Neuronal stem cell (in vitro differentiated cells): ENCODE data around the gene PRKN.

Experiments
- DNase-seq: peaks from one replicate; pipeline ENCODE4 v3.0.0-alpha.2; 2013; ENCODE audit warnings: low spot score
- H2AFZ ChIP-seq: one replicate; pipeline ENCODE4 v1.6.1; 2013; ENCODE audit warnings: mild to moderate bottlenecking, low read length, inconsistent platforms
- H2AK5ac ChIP-seq: 2 replicates; pipeline ENCODE4 v1.6.1; 2013; ENCODE audit warnings: low read depth, mild to moderate bottlenecking, inconsistent platforms, low read length, moderate library complexity, mixed read lengths
- H2BK120ac ChIP-seq: 2 replicates; pipeline ENCODE4 v1.6.1; 2013; ENCODE audit warnings: low read depth, mild to moderate bottlenecking, inconsistent platforms, low read length, moderate library complexity, mixed read lengths
- H2BK12ac ChIP-seq: one replicate; pipeline ENCODE4 v1.6.1; 2013; ENCODE audit warnings: low read length, inconsistent platforms
- H2BK15ac ChIP-seq: 2 replicates; pipeline ENCODE4 v1.6.1; 2013; ENCODE audit warnings: mild to moderate bottlenecking, low read length, inconsistent platforms, mixed read lengths
- H2BK5ac ChIP-seq: one replicate; pipeline ENCODE4 v1.6.1; 2013; ENCODE audit warnings: inconsistent platforms, mild to moderate bottlenecking, low read length, moderate library complexity
- H3K14ac ChIP-seq: one replicate; pipeline ENCODE4 v1.6.1; 2013; ENCODE audit warnings: low read length, inconsistent platforms
- H3K18ac ChIP-seq: 2 replicates; pipeline ENCODE4 v1.6.1; 2013; ENCODE audit warnings: low read length, inconsistent platforms
- H3K23ac ChIP-seq: 2 replicates; pipeline ENCODE4 v1.6.1; 2013; ENCODE audit warnings: low read depth, mild to moderate bottlenecking, mixed read lengths, low read length, inconsistent platforms; ENCODE audit not compliant: poor library complexity
- H3K27ac ChIP-seq: replicated peaks from 3 replicates; pipeline ENCODE4 v1.5.1; 2013; ENCODE audit warnings: low read length, inconsistent platforms
- H3K27me3 ChIP-seq, 3 experiments: 2 replicates each; pipeline ENCODE4 v1.6.1; 2013; ENCODE audit warnings: low read length in 3 of 3, mild to moderate bottlenecking in 2 of 3, inconsistent platforms in 1 of 3, low read depth in 1 of 3, mixed read lengths in 1 of 3, moderate library complexity in 1 of 3; ENCODE audit not compliant: control insufficient read depth in 3 of 3, insufficient read depth in 3 of 3
- H3K36me3 ChIP-seq, 2 donors: replicated peaks in 1 of 2; 2 replicates each; pipeline ENCODE4 v1.6.1; 2013; ENCODE audit warnings: low read length in 2 of 2; ENCODE audit not compliant: control insufficient read depth in 2 of 2, insufficient read depth in 2 of 2
- H3K4ac ChIP-seq: 2 replicates; pipeline ENCODE4 v1.6.1; 2013; ENCODE audit warnings: inconsistent platforms, mild to moderate bottlenecking, low read length, moderate library complexity
- H3K4me1 ChIP-seq, 2 donors: 1 replicate in 1 of 2; 2 replicates in 1 of 2; pipeline ENCODE4 v1.6.1; 2013; ENCODE audit warnings: low read length in 2 of 2, low read depth in 1 of 2; ENCODE audit not compliant: control insufficient read depth in 2 of 2, insufficient read depth in 1 of 2
- H3K4me2 ChIP-seq: one replicate; pipeline ENCODE4 v1.6.1; 2013; ENCODE audit warnings: mild to moderate bottlenecking, low read length, inconsistent platforms; ENCODE audit not compliant: insufficient read depth, poor library complexity, severe bottlenecking
- H3K4me3 ChIP-seq, 2 donors: 2 replicates each; pipeline ENCODE4 v1.5.1; 2013; ENCODE audit warnings: low read length in 2 of 2, mild to moderate bottlenecking in 2 of 2, inconsistent platforms in 1 of 2, moderate library complexity in 1 of 2
- H3K79me1 ChIP-seq: one replicate; pipeline ENCODE4 v1.6.1; 2013; ENCODE audit warnings: low read depth, mild to moderate bottlenecking, inconsistent platforms, low read length, moderate library complexity
- H3K9ac ChIP-seq: one replicate; pipeline ENCODE4 v1.6.1; 2013; ENCODE audit warnings: mild to moderate bottlenecking, low read depth, low read length, inconsistent platforms; ENCODE audit not compliant: poor library complexity
- H3K9me3 ChIP-seq, 2 donors: replicated peaks in 1 of 2; 2 replicates each; pipeline versions ENCODE3 to v1.6.1; 2013; ENCODE audit warnings: low read length in 2 of 2, mild to moderate bottlenecking in 2 of 2, inconsistent platforms in 1 of 2, low read depth in 1 of 2, mixed read lengths in 1 of 2, moderate library complexity in 1 of 2; ENCODE audit not compliant: control insufficient read depth in 2 of 2, insufficient read depth in 1 of 2
- H4K8ac ChIP-seq: one replicate; pipeline ENCODE4 v1.6.1; 2013; ENCODE audit warnings: low read depth, mild to moderate bottlenecking, inconsistent platforms, low read length, moderate library complexity
- H4K91ac ChIP-seq: one replicate; pipeline ENCODE4 v1.6.1; 2013; ENCODE audit warnings: low read length, low read depth, mild to moderate bottlenecking, inconsistent platforms; ENCODE audit not compliant: poor library complexity
- WGBS, 2 donors: extraction: QIAGEN DNeasy Blood & Tissue Kit; methylation state at CpG; one replicate each; pipeline ENCODE4 v1.1.7; 2013; ENCODE audit warnings: missing lambda C conversion rate in 2 of 2, mixed read lengths in 1 of 2; ENCODE audit not compliant: insufficient read length in 2 of 2, insufficient replicate concordance in 1 of 2; ENCODE audit errors: extremely low coverage in 2 of 2; 5-methylcytosine and 5-hydroxymethylcytosine counted together

PRKN gene

DNA sequence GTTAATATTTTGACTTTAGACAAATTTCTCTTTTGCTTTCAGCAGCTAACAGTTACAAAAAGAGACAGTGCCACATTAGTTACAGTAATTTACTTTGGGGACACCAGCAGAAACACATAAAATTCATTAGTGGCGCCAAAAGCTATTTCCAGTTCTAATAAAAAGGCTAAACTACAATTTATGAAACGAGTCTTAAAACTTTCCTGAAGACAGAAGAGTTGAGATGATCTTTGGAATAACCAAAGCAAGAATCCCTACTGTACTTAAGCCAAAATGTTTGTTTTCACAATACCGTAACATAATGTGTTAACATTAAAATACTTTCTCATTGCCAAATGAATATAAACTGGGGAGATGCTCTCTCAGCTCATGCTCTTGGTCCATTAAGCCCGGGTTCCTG, 1103.5 kb downstream of the PRKN start:
- Histone ChIP-seq H2BK12ac (no peak overlapping the region), H3K9ac (no peak overlapping the region), H4K8ac (no peak overlapping the region), H3K27ac (no peak overlapping the region), H3K4me1 (no peaks in the 10 kb centered on the region), H2BK15ac (no peak overlapping the region), H3K4ac (no peak overlapping the region), H3K79me1 (no peaks in the 10 kb centered on the region), H2AFZ (no peak overlapping the region), H3K14ac (no peak overlapping the region), H2BK5ac (no peak overlapping the region), H3K27me3 (no peaks in the 10 kb centered on the region), H2BK120ac (no peak overlapping the region), H4K91ac (no peak overlapping the region), H3K36me3 (no peaks in the 10 kb centered on the region), H3K4me2 (no peak overlapping the region), H2AK5ac (no peak overlapping the region), H3K23ac (no peak overlapping the region), H3K18ac (no peak overlapping the region), H3K4me3 (no peak overlapping the region), H3K9me3 (peaks cover 3 to 13% of the 10 kb centered on the region in 2 donors)
- no peak for DNase-seq
- WGBS, 2 donors = no CpG with 5 or more reads among the region's 4 CpGs

DNA sequence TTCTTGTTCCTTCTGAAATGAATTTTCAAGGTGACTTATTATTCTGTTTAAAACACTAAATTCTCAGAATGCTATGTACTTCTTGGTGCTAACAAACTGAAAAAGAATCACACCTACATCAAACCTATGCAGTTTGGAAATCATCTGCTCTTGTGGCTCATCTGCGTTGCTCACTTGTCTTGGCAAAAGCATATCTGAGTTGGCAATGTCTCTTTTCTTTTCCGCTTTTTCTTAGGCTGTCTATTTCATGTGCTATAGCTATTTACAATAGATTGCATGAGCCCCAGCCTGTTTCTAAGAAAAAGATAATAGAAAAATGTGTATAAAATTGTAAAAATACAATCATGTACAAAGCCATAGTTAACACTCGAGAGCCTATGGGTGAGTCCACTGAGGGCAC, 1104.8 kb downstream of the PRKN start:
- Histone ChIP-seq H2AFZ (no peak overlapping the region), H2AK5ac (no peak overlapping the region), H3K9ac (no peak overlapping the region), H2BK15ac (no peak overlapping the region), H3K14ac (no peak overlapping the region), H3K4me3 (no peak overlapping the region), H3K27ac (no peak overlapping the region), H3K79me1 (no peaks in the 10 kb centered on the region), H4K8ac (no peak overlapping the region), H2BK120ac (no peak overlapping the region), H3K4me2 (no peak overlapping the region), H3K27me3 (no peaks in the 10 kb centered on the region), H3K23ac (no peak overlapping the region), H2BK5ac (no peak overlapping the region), H3K18ac (no peak overlapping the region), H3K4me1 (peaks cover 0 to 1% of the 10 kb centered on the region in 2 donors), H3K9me3 (peaks cover 3 to 13% of the 10 kb centered on the region in 2 donors), H3K4ac (no peak overlapping the region), H4K91ac (no peak overlapping the region), H3K36me3 (no peaks in the 10 kb centered on the region), H2BK12ac (no peak overlapping the region)
- DNase-seq = no peak
- no CpG with 5 or more reads among the region's 3 CpGs for WGBS, 2 donors

DNA sequence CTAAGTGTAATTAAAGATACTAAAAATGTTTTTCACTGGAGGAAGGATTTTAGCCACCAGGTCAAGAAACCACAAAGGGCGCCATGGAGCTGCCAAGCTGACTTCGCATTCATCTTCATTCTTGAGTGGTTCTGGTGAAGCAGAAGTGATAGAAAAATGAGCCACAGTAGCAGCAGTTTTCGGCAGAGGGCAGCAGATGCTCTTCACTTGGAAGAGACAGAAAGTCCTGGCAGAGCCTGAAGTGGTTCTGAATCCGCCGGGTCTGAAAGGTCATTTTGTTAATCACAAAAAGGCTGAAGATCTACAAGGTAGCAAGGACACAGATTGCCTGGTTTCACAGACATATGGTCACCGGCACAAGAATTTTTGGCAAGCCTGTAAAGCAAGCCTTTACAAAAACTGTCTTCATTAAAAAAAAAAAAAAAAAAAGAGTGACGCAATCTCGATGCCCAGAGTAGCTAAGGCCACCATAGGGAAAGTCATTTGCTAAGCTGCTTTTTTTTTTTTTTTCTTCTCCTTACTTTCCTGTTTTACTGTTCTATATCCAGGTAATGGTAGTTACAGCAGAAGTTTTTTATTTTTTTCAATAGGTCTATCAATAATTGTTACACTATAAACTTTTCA, 1108.6 kb downstream of the PRKN start:
- Histone ChIP-seq H2AK5ac (no peak overlapping the region), H3K9me3 (no peaks in the 10 kb centered on the region), H2BK120ac (no peak overlapping the region), H3K4me2 (no peak overlapping the region), H3K27me3 (no peaks in the 10 kb centered on the region), H3K4ac (no peak overlapping the region), H4K8ac (no peak overlapping the region), H3K27ac (no peak overlapping the region), H2BK15ac (no peak overlapping the region), H2BK12ac (no peak overlapping the region), H3K79me1 (no peaks in the 10 kb centered on the region), H3K18ac (no peak overlapping the region), H3K4me3 (no peak overlapping the region), H3K14ac (no peak overlapping the region), H3K23ac (no peak overlapping the region), H3K36me3 (no peaks in the 10 kb centered on the region), H2AFZ (no peak overlapping the region), H3K4me1 (peaks cover 0 to 1% of the 10 kb centered on the region in 2 donors), H3K9ac (no peak overlapping the region), H2BK5ac (no peak overlapping the region), H4K91ac (no peak overlapping the region)
- peak; percentile 27 for DNase-seq
- WGBS, 2 donors = no CpG with 5 or more reads among the region's 8 CpGs

DNA sequence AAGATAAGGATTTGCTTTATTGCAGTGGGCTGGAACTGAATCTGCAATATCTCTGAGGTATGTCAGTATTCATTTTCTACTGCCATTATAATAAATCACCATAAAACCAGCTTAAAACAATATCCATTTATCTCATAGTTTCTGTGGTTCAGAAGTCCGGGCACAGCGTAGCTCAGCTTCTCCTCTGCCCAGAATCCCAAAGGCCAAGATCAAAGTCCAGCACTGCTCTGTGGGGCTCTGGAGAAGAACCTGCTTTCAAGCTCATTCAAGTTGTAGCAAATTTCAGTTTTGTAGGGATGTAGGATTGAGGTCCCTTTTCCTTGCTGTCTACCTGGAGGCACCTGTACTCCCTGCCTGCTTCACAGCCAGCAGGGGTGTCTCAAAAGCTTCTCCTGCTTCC, 1113.9 kb downstream of the PRKN start:
- Histone ChIP-seq H2BK15ac (no peak overlapping the region), H3K27ac (no peak overlapping the region), H3K36me3 (no peaks in the 10 kb centered on the region), H3K9ac (no peak overlapping the region), H4K91ac (no peak overlapping the region), H2AFZ (no peak overlapping the region), H3K4me1 (peaks cover 0 to 1% of the 10 kb centered on the region in 2 donors), H3K14ac (no peak overlapping the region), H3K79me1 (no peaks in the 10 kb centered on the region), H3K23ac (no peak overlapping the region), H3K4ac (no peak overlapping the region), H4K8ac (no peak overlapping the region), H2AK5ac (no peak overlapping the region), H3K4me2 (no peak overlapping the region), H3K9me3 (peaks cover 8% of the 10 kb centered on the region in 2 donors), H2BK120ac (no peak overlapping the region), H3K27me3 (no peaks in the 10 kb centered on the region), H2BK5ac (no peak overlapping the region), H3K4me3 (no peak overlapping the region), H2BK12ac (no peak overlapping the region), H3K18ac (no peak overlapping the region)
- DNase-seq = no peak
- no CpG with 5 or more reads among the region's 2 CpGs for WGBS, 2 donors
